IMR-90 (cell line): ENCODE data around the gene BCAS1. TPM values are rescaled to one million over a fixed set of nuclear protein-coding genes. Genes with fewer than 3 reads are reported as not detected.

Experiments
- ATAC-seq: fragments of 200-7000 bp; cut with Tn5 transposase; 2 replicates; pipeline ENCODE4 v1.9.1; 2020; ENCODE audit warnings: low read depth, mild to moderate bottlenecking, moderate library complexity
- BruUV-seq: library from RNA; stranded (reverse); fragments of 400-500 nt; replicated peaks from 2 replicates; lab custom pipeline; 2021; lab: Mats Ljungman, UMichigan
- CTCF ChIA-PET: fragments of 300-600 bp; formaldehyde crosslinking; extraction: SDS; loops from one replicate; lab custom pipeline; 2021; ENCODE audit warnings: antibody characterized with exemption; lab: Yijun Ruan, JAX
- POLR2A ChIA-PET: fragments of 300-600 bp; sonication (Branson Sonifier 250); formaldehyde crosslinking; loops from one replicate; lab custom pipeline; 2022; ENCODE audit warnings: antibody characterized with exemption; ENCODE audit not compliant: unreplicated experiment; lab: Charles Lee
- DNase-seq: peaks from one replicate; pipeline ENCODE4 v3.0.0; 2013
- H2AFZ ChIP-seq: replicated peaks from 2 replicates; pipeline ENCODE3; 2013; ENCODE audit warnings: low read length, mild to moderate bottlenecking; ENCODE audit not compliant: poor library complexity
- H2AK5ac ChIP-seq: 2 replicates; pipeline ENCODE4 v1.6.1; 2013; ENCODE audit warnings: low read depth, low read length, inconsistent platforms
- H2AK9ac ChIP-seq: replicated peaks from 2 replicates; pipeline ENCODE3; 2013; ENCODE audit warnings: mild to moderate bottlenecking, low read depth, low read length, moderate library complexity; ENCODE audit not compliant: poor library complexity
- H2BK120ac ChIP-seq: 2 replicates; pipeline ENCODE4 v1.6.1; 2013; ENCODE audit warnings: low read depth, low read length, inconsistent platforms
- H2BK15ac ChIP-seq: 3 replicates; pipeline ENCODE4 v1.6.1; 2013; ENCODE audit warnings: low read depth, low read length, inconsistent platforms
- H2BK20ac ChIP-seq: 2 replicates; pipeline ENCODE4 v1.6.1; 2013; ENCODE audit warnings: low read depth, mild to moderate bottlenecking, inconsistent platforms, low read length, moderate library complexity
- H2BK5ac ChIP-seq: 2 replicates; pipeline ENCODE4 v1.6.1; 2013; ENCODE audit warnings: mild to moderate bottlenecking, low read depth, low read length, inconsistent platforms; ENCODE audit not compliant: poor library complexity, severe bottlenecking
- H3K14ac ChIP-seq: replicated peaks from 2 replicates; pipeline ENCODE4 v1.6.1; 2013; ENCODE audit warnings: low read depth, low read length, inconsistent platforms
- H3K18ac ChIP-seq: 2 replicates; pipeline ENCODE4 v1.6.1; 2013; ENCODE audit warnings: low read depth, low read length, control low read depth
- H3K23ac ChIP-seq: 2 replicates; pipeline ENCODE4 v1.6.1; 2013; ENCODE audit warnings: low read depth, low read length, inconsistent platforms
- H3K27ac ChIP-seq: 2 replicates; pipeline ENCODE4 v1.5.1; 2013; ENCODE audit warnings: mild to moderate bottlenecking, control low read depth, low read length; ENCODE audit not compliant: insufficient read depth
- H3K27me3 ChIP-seq: 2 replicates; pipeline ENCODE4 v1.6.1; 2013; ENCODE audit warnings: low read length; ENCODE audit not compliant: control insufficient read depth, insufficient read depth
- H3K36me3 ChIP-seq: 2 replicates; pipeline ENCODE4 v1.6.1; 2013; ENCODE audit warnings: low read length, mixed read lengths; ENCODE audit not compliant: control insufficient read depth, insufficient read depth
- H3K4ac ChIP-seq: 2 replicates; pipeline ENCODE4 v1.6.1; 2013; ENCODE audit warnings: low read depth, low read length, inconsistent platforms
- H3K4me1 ChIP-seq: 2 replicates; pipeline ENCODE4 v1.6.1; 2013; ENCODE audit warnings: low read length, mixed read lengths; ENCODE audit not compliant: control insufficient read depth, insufficient read depth
- H3K4me2 ChIP-seq: 2 replicates; pipeline ENCODE4 v1.6.1; 2013; ENCODE audit warnings: low read depth, mild to moderate bottlenecking, control low read depth, low read length, moderate library complexity
- H3K4me3 ChIP-seq: 2 replicates; pipeline ENCODE4 v1.5.1; 2013; ENCODE audit warnings: low read depth, mild to moderate bottlenecking, control low read depth, low read length, moderate library complexity; ENCODE audit not compliant: insufficient read depth
- H3K56ac ChIP-seq: 2 replicates; pipeline ENCODE4 v1.6.1; 2013; ENCODE audit warnings: low read length, inconsistent platforms; ENCODE audit not compliant: insufficient read depth; ENCODE audit errors: extremely low read depth
- H3K79me1 ChIP-seq, 2 experiments: 2 replicates each; pipeline ENCODE4 v1.6.1; 2013; ENCODE audit warnings: low read length in 2 of 2, inconsistent platforms in 1 of 2, low read depth in 1 of 2
- H3K9ac ChIP-seq: 2 replicates; pipeline ENCODE4 v1.6.1; 2013; ENCODE audit warnings: low read depth, low read length, control low read depth
- H3K9me1 ChIP-seq: 2 replicates; pipeline ENCODE4 v1.6.1; 2013; ENCODE audit warnings: low read length, inconsistent platforms; ENCODE audit not compliant: insufficient read depth
- H3K9me3 ChIP-seq: 2 replicates; pipeline ENCODE4 v1.6.1; 2013; ENCODE audit warnings: low read length; ENCODE audit not compliant: control insufficient read depth, insufficient read depth
- H4K20me1 ChIP-seq: 2 replicates; pipeline ENCODE4 v1.6.1; 2013; ENCODE audit warnings: low read length, inconsistent platforms; ENCODE audit not compliant: insufficient read depth
- H4K5ac ChIP-seq: 2 replicates; pipeline ENCODE4 v1.6.1; 2013; ENCODE audit warnings: mild to moderate bottlenecking, low read depth, low read length, control low read depth
- H4K8ac ChIP-seq, 2 experiments: 2 replicates each; pipeline ENCODE4 v1.6.1; 2013; ENCODE audit warnings: low read depth in 2 of 2, low read length in 2 of 2, control low read depth in 1 of 2, inconsistent platforms in 1 of 2
- H4K91ac ChIP-seq: 2 replicates; pipeline ENCODE4 v1.6.1; 2013; ENCODE audit warnings: low read depth, low read length, inconsistent platforms; ENCODE audit not compliant: insufficient read depth
- BHLHE40 ChIP-seq: fragments of 150-350 bp; IDR thresholded peaks from 2 replicates; pipeline ENCODE4 v1.6.1; 2016; ENCODE audit warnings: mild to moderate bottlenecking, low read depth, low read length
- WGBS, 2 experiments: methylation state at CpG; one replicate each; pipeline versions ENCODE4 v1.1.5 to v1.1.7; 2013; ENCODE audit warnings: missing lambda C conversion rate in 2 of 2; ENCODE audit not compliant: insufficient read length in 1 of 2; ENCODE audit errors: extremely low coverage in 2 of 2; 5-methylcytosine and 5-hydroxymethylcytosine counted together
- dilution Hi-C: fragments of 300-500 bp; cut with HindIII; formaldehyde crosslinking; loops from one replicate; pipeline ENCODE4 v1.14.3; 2018; ENCODE audit warnings: low sequenced_read_pairs; ENCODE audit not compliant: unreplicated experiment
- in situ Hi-C: fragments of 300-500 bp; cut with MboI; formaldehyde crosslinking; loops from 3 replicates; pipeline ENCODE4 v1.14.3; 2019; ENCODE audit warnings: low sequenced_read_pairs, inconsistent platforms, mixed read lengths
- intact Hi-C: fragments of 100-400 bp; cut with micrococcal nuclease; formaldehyde crosslinking; loops from 2 replicates; pipeline ENCODE4 v1.10.0; 2022
- polyA plus RNA-seq, 3 experiments: library from polyadenylated mRNA; depleted of rRNA; stranded (reverse); fragments of >200 nt; gene quantifications; 2 replicates each; pipeline ENCODE4 v1.2.3, GENCODE V29; 2012; ENCODE audit warnings: low replicate concordance in 1 of 3
- total RNA-seq: library from RNA; depleted of rRNA; stranded (reverse); fragments of >200 nt; gene quantifications from 2 replicates; pipeline ENCODE4 v1.2.3, GENCODE V29; 2012
- TF ChIP-seq, protein P1 (sequence below): fragments of 150-350 bp; IDR thresholded peaks from 2 replicates; pipeline ENCODE4 v1.6.1; 2016; ENCODE audit warnings: low read depth, mild to moderate bottlenecking, low read length, moderate library complexity, borderline replicate concordance
- TF ChIP-seq, protein P2 (sequence below): conservative IDR thresholded peaks from 2 replicates; pipeline ENCODE4 v1.5.1; 2012; ENCODE audit warnings: mild to moderate bottlenecking, low read depth, low read length, improper control_type of control experiment

Gene BCAS1
- total and polyA plus RNA-seq, 2 of the 4 experiments (the other 2 are of a cell fraction) = under 0.01 TPM; not detected in 1

DNA sequence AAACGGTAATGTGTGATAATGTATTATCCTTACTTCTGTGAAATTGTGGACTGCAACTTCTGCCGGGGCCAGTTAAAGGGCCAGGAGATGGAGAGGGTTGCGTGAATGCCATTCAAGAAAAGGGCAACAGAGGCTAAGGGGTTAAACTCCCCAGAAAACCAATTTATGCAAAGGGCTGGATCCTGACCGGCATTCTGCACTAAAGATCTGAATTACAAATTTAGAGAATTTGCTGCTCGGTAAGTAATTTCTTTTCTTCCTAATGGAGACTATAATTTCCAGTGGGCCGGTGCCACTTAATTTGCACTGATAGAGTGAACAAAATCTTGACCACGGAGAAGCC, 130.1 kb downstream of the BCAS1 start:
- Histone ChIP-seq H2BK20ac (peak overlapping the region; percentile 82; the same call in 1 of the 2 replicates), H3K9me1 (peaks cover 8% of the 10 kb centered on the region), H2AK5ac (no peak overlapping the region), H2AK9ac (no peak overlapping the region), H2BK5ac (peak overlapping the region; percentile 67), H4K91ac (peak overlapping the region; percentile 41), H3K9ac (peak overlapping the region; percentile 40; the same call in 1 of the 2 replicates), H3K4me2 (peak overlapping the region; percentile 13; the same call in 1 of the 2 replicates), H3K14ac (peak overlapping the region; percentile 34; the same call in 1 of the 2 replicates), H3K27me3 (no peaks in the 10 kb centered on the region), H3K79me1 (peaks cover 0 to 1% of the 10 kb centered on the region in 2 experiments; a peak in 1 of 4 replicates), H3K27ac (peak overlapping the region; percentile 66), H4K8ac (peak overlapping the region; percentile 32 to 53), H2BK120ac (peak overlapping the region; percentile 71; the same call in 1 of the 2 replicates), H2BK15ac (peak overlapping the region; percentile 65; the same call in 2 of the 3 replicates), H3K56ac (peak overlapping the region; percentile 53; the same call in 1 of the 2 replicates), H3K4me1 (peaks cover 13% of the 10 kb centered on the region), H2AFZ (peak overlapping the region; percentile 71), H3K23ac (peak overlapping the region; percentile 39; the same call in 1 of the 2 replicates), H3K36me3 (no peaks in the 10 kb centered on the region), H4K5ac (peak overlapping the region; percentile 50; the same call in 1 of the 2 replicates), H4K20me1 (no peaks in the 10 kb centered on the region), H3K4me3 (no peak overlapping the region), H3K4ac (peak overlapping the region; percentile 54), H3K18ac (peak overlapping the region; percentile 25; the same call in 1 of the 2 replicates), H3K9me3 (no peaks in the 10 kb centered on the region)
- DNase-seq = no peak
- dilution Hi-C loops (no loop called here), in situ Hi-C loops (loop anchor here (5.0 to 25.0 kb wide), 3 partner anchors 363 to 1453 kb away; no protein-coding TSS in a partner anchor), intact Hi-C loops (loop anchor here (1.0 to 5.0 kb wide), 3 partner anchors 24 to 361 kb away; no protein-coding TSS in a partner anchor)
- no TSS peak for BruUV-seq
- ChIA-PET POLR2A (interaction anchor here (0.7 kb wide), 1 partner anchor 1604 kb away, joined by 4 read pairs; no protein-coding TSS in a partner anchor), CTCF (interaction anchor here (0.6 to 1.8 kb wide), 12 partner anchors 9 to 393 kb away, joined by 3 to 17 read pairs (median 4); no protein-coding TSS in a partner anchor)
- no peak for ATAC-seq
- no CpG with 5 or more reads among the region's 7 CpGs for WGBS, 2 experiments
- TF ChIP-seq, protein P1, sequence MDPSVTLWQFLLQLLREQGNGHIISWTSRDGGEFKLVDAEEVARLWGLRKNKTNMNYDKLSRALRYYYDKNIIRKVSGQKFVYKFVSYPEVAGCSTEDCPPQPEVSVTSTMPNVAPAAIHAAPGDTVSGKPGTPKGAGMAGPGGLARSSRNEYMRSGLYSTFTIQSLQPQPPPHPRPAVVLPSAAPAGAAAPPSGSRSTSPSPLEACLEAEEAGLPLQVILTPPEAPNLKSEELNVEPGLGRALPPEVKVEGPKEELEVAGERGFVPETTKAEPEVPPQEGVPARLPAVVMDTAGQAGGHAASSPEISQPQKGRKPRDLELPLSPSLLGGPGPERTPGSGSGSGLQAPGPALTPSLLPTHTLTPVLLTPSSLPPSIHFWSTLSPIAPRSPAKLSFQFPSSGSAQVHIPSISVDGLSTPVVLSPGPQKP = no peak
- TF ChIP-seq BHLHE40 = no peak
- TF ChIP-seq, protein P2, sequence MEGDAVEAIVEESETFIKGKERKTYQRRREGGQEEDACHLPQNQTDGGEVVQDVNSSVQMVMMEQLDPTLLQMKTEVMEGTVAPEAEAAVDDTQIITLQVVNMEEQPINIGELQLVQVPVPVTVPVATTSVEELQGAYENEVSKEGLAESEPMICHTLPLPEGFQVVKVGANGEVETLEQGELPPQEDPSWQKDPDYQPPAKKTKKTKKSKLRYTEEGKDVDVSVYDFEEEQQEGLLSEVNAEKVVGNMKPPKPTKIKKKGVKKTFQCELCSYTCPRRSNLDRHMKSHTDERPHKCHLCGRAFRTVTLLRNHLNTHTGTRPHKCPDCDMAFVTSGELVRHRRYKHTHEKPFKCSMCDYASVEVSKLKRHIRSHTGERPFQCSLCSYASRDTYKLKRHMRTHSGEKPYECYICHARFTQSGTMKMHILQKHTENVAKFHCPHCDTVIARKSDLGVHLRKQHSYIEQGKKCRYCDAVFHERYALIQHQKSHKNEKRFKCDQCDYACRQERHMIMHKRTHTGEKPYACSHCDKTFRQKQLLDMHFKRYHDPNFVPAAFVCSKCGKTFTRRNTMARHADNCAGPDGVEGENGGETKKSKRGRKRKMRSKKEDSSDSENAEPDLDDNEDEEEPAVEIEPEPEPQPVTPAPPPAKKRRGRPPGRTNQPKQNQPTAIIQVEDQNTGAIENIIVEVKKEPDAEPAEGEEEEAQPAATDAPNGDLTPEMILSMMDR = no peak
